SK-N-SH (cell line): ENCODE results near the gene WDTC1. TPM values are rescaled to one million over a fixed set of nuclear protein-coding genes. Genes with fewer than 3 reads are reported as not detected.
A peak's percentile ranks its signal among the peaks of the same experiment; 100 is the strongest.

ENCODE experiments used
- CTCF ChIA-PET: fragments of 300-600, 350-600 bp; formaldehyde crosslinking; extraction: SDS; loops from one replicate; lab custom pipeline; 2021; lab: Yijun Ruan, JAX
- POLR2A ChIA-PET: fragments of 350-600 bp; sonication (Branson Sonifier 250); formaldehyde crosslinking; extraction: SDS; loops from one replicate; lab custom pipeline; 2020; ENCODE audit warnings: antibody characterized with exemption, inconsistent platforms; lab: Yijun Ruan, JAX
- DNase-seq: peaks from one replicate; pipeline ENCODE4 v3.0.0; 2012
- H2AFZ ChIP-seq: fragments of 200-600 bp; sonication (generic); 2 replicates; pipeline ENCODE4 v1.8.1; 2016; ENCODE audit warnings: antibody characterized with exemption, mild to moderate bottlenecking, low read depth
- H3F3A ChIP-seq: fragments of 200-600 bp; sonication (generic); replicated peaks from 2 replicates; pipeline ENCODE3; 2016; ENCODE audit warnings: antibody characterized with exemption, mild to moderate bottlenecking; ENCODE audit not compliant: insufficient read depth
- H3K27ac ChIP-seq, 2 experiments: fragments of 200-500 bp in 1 of 2; fragments of 200-600 bp in 1 of 2; sonication (Bioruptor generic) in 1 of 2; sonication (generic), shearing (Covaris generic) in 1 of 2; 2 replicates each; pipeline versions ENCODE4 v1.5.1 to v1.6.1; 2014 to 2016; ENCODE audit warnings: low read depth in 2 of 2, inconsistent platforms in 1 of 2, low read length in 1 of 2, mild to moderate bottlenecking in 1 of 2, mixed read lengths in 1 of 2
- H3K27me3 ChIP-seq: fragments of 200-600 bp; sonication (generic), shearing (Covaris generic); 2 replicates; pipeline ENCODE4 v1.6.1; 2016; ENCODE audit warnings: mixed run types; ENCODE audit not compliant: insufficient read depth
- H3K36me3 ChIP-seq, 2 experiments: fragments of 200-500 bp in 1 of 2; fragments of 200-600 bp in 1 of 2; sonication (Bioruptor generic) in 1 of 2; sonication (generic) in 1 of 2; replicated peaks in 1 of 2; 2 replicates each; pipeline versions ENCODE3 to v1.5.1; 2014 to 2016; ENCODE audit warnings: low read length in 1 of 2, mild to moderate bottlenecking in 1 of 2; ENCODE audit not compliant: insufficient read depth in 2 of 2, control insufficient read depth in 1 of 2
- H3K4me1 ChIP-seq, 2 experiments: fragments of 200-500 bp in 1 of 2; fragments of 200-600 bp in 1 of 2; sonication (Bioruptor generic) in 1 of 2; sonication (generic), shearing (Covaris generic) in 1 of 2; 2 replicates each; pipeline versions ENCODE4 v1.5.1 to v1.6.1; 2014 to 2016; ENCODE audit warnings: low read depth in 1 of 2, low read length in 1 of 2, mixed run types in 1 of 2; ENCODE audit not compliant: insufficient read depth in 2 of 2, control insufficient read depth in 1 of 2
- H3K4me2 ChIP-seq: fragments of 200-600 bp; sonication (generic), shearing (Covaris generic); 2 replicates; pipeline ENCODE4 v1.6.1; 2017; ENCODE audit warnings: mixed run types
- H3K4me3 ChIP-seq, 2 experiments: fragments of 200-500 bp in 1 of 2; fragments of 200-600 bp in 1 of 2; sonication (Bioruptor generic) in 1 of 2; sonication (generic), shearing (Covaris generic) in 1 of 2; 2 replicates each; pipeline versions ENCODE4 v1.5.1 to v1.8.1; 2014 to 2016; ENCODE audit warnings: low read depth in 2 of 2, inconsistent platforms in 1 of 2, low read length in 1 of 2, mild to moderate bottlenecking in 1 of 2, mixed read lengths in 1 of 2, moderate library complexity in 1 of 2
- H3K79me2 ChIP-seq: fragments of 200-600 bp; sonication (generic); 2 replicates; pipeline ENCODE4 v1.8.1; 2017; ENCODE audit warnings: mild to moderate bottlenecking; ENCODE audit not compliant: insufficient read depth
- H3K9ac ChIP-seq: fragments of 200-600 bp; sonication (generic); 2 replicates; pipeline ENCODE4 v1.6.1; 2017; ENCODE audit warnings: mixed run types
- H3K9me2 ChIP-seq: fragments of 200-600 bp; sonication (generic); 2 replicates; pipeline ENCODE4 v1.6.1; 2017; ENCODE audit warnings: mixed run types
- H3K9me3 ChIP-seq: fragments of 200-600 bp; sonication (generic); 2 replicates; pipeline ENCODE4 v1.6.1; 2017; ENCODE audit warnings: mixed run types, mild to moderate bottlenecking, moderate library complexity
- H4K20me1 ChIP-seq: fragments of 200-600 bp; sonication (generic); 2 replicates; pipeline ENCODE4 v1.6.1; 2017; ENCODE audit warnings: mild to moderate bottlenecking, mixed run types; ENCODE audit not compliant: insufficient read depth
- CHD2 ChIP-seq: fragments of 150-350 bp; IDR thresholded peaks from 2 replicates; pipeline ENCODE4 v1.6.1; 2018; ENCODE audit warnings: low read length; ENCODE audit not compliant: partially characterized antibody
- EP300 ChIP-seq, 2 experiments: IDR thresholded peaks; 2 replicates each; pipeline versions ENCODE4 v1.4.0 to v1.6.1; 2012; ENCODE audit warnings: borderline replicate concordance in 1 of 2, low read depth in 1 of 2, low read length in 1 of 2
- EZH2phosphoT487 ChIP-seq: fragments of 200-600 bp; sonication (generic); IDR thresholded peaks from 2 replicates; pipeline ENCODE4 v1.6.1; 2017; ENCODE audit warnings: low read depth, mixed run types, mild to moderate bottlenecking, antibody characterized with exemption, moderate library complexity, borderline replicate concordance
- FOXJ3 ChIP-seq: sonication (generic); formaldehyde crosslinking; IDR thresholded peaks from 2 replicates; pipeline ENCODE4 v1.5.1; 2020; ENCODE audit warnings: mild to moderate bottlenecking, missing genetic modification reagents
- GABPA ChIP-seq: IDR thresholded peaks from 2 replicates; pipeline ENCODE4 v1.4.0; 2012; ENCODE audit warnings: low read depth, mild to moderate bottlenecking
- JUND ChIP-seq: IDR thresholded peaks from 2 replicates; pipeline ENCODE4 v1.4.0; 2012
- MAX ChIP-seq: IDR thresholded peaks from 2 replicates; pipeline ENCODE4 v1.4.0; 2012; ENCODE audit warnings: low read depth
- MXI1 ChIP-seq: IDR thresholded peaks from 2 replicates; pipeline ENCODE4 v1.6.1; 2012; ENCODE audit warnings: mild to moderate bottlenecking, low read depth, low read length, improper control_type of control experiment
- POLR2AphosphoS5 ChIP-seq: IDR thresholded peaks from 2 replicates; pipeline ENCODE4 v1.6.1; 2012; ENCODE audit warnings: low read depth, low read length
- RAD21 ChIP-seq: IDR thresholded peaks from 2 replicates; pipeline ENCODE4 v1.6.1; 2012; ENCODE audit warnings: mild to moderate bottlenecking, low read length
- RCOR1 ChIP-seq: fragments of 150-350 bp; IDR thresholded peaks from 2 replicates; pipeline ENCODE4 v1.6.1; 2017; ENCODE audit warnings: antibody characterized with exemption, low read length
- RXRA ChIP-seq: IDR thresholded peaks from 2 replicates; pipeline ENCODE4 v1.4.0; 2012; ENCODE audit warnings: low read depth, mild to moderate bottlenecking, borderline replicate concordance
- SIN3A ChIP-seq: IDR thresholded peaks from 2 replicates; pipeline ENCODE4 v1.6.1; 2012; ENCODE audit warnings: low read depth, mild to moderate bottlenecking, low read length, moderate library complexity, borderline replicate concordance
- TAF1 ChIP-seq: IDR thresholded peaks from 2 replicates; pipeline ENCODE4 v1.6.1; 2012; ENCODE audit warnings: low read depth, mild to moderate bottlenecking, low read length, moderate library complexity, borderline replicate concordance
- TCF12 ChIP-seq: IDR thresholded peaks from 2 replicates; pipeline ENCODE4 v1.4.0; 2012
- USF1 ChIP-seq: IDR thresholded peaks from 2 replicates; pipeline ENCODE4 v1.4.0; 2012; ENCODE audit warnings: low read depth, borderline replicate concordance
- USF2 ChIP-seq: fragments of 150-350 bp; IDR thresholded peaks from 2 replicates; pipeline ENCODE4 v1.6.1; 2017; ENCODE audit warnings: antibody characterized with exemption, low read length, low read depth, borderline replicate concordance
- YY1 ChIP-seq: IDR thresholded peaks from 2 replicates; pipeline ENCODE4 v1.4.0; 2012; ENCODE audit warnings: low read depth, mild to moderate bottlenecking
- ZBTB33 ChIP-seq: IDR thresholded peaks from 2 replicates; pipeline ENCODE4 v1.4.0; 2012; ENCODE audit warnings: low read depth, borderline replicate concordance
- WGBS: methylation state at CpG from one replicate; pipeline ENCODE4 v1.1.6; 2017; ENCODE audit warnings: low lambda C conversion rate; 5-methylcytosine and 5-hydroxymethylcytosine counted together
- polyA plus RNA-seq, 3 experiments: library from polyadenylated mRNA; depleted of rRNA; stranded (reverse); fragments of >200 nt; gene quantifications; 2 replicates each; pipeline ENCODE4 v1.2.3, GENCODE V29; 2012

The WDTC1 gene
- polyA plus RNA-seq, 1 of the 3 experiments (the other 2 are of a cell fraction) = 12.0 TPM

- H3K79me2 ChIP-seq = peaks cover 15% of the 10 kb centered on the region
- H3K27me3 ChIP-seq = no peaks in the 10 kb centered on the region
- H3K4me1 ChIP-seq = peaks cover 6 to 24% of the 10 kb centered on the region in 2 experiments; a peak in 3 of 4 replicates
- ChIA-PET CTCF (interaction anchor here (0.8 to 17.1 kb wide), 6 partner anchors 9 to 69 kb away, joined by 3 to 185 read pairs (median 6); no protein-coding TSS in a partner anchor), POLR2A (interaction anchor here (0.7 kb wide), 1 partner anchor 19 kb away, joined by 3 read pairs; no protein-coding TSS in a partner anchor)
- DNase-seq = peak; percentile 65
- H3F3A ChIP-seq = peaks cover 4% of the 10 kb centered on the region
- H3K9me3 ChIP-seq = no peaks in the 10 kb centered on the region
- 80% methylated on average over 1 of the region's 1 CpG for WGBS
- H3K9me2 ChIP-seq = no peaks in the 10 kb centered on the region
- H3K9ac ChIP-seq = no peak overlapping the region
- no peak overlapping the region for H3K4me2 ChIP-seq
- H3K4me3 ChIP-seq = no peak overlapping the region
- TF ChIP-seq POLR2AphosphoS5 = peak; percentile 57; the same call in 1 of the 2 replicates
- no peak for TF ChIP-seq TAF1
- peak; percentile 78 for TF ChIP-seq CHD2
- TF ChIP-seq TCF12 = peak; percentile 88
- peak in 1 of 2 experiments; percentile 26; a peak in 1 of 4 replicates for TF ChIP-seq EP300 (IDR thresholded peaks at IDR 0.05; ENCODE audit: borderline replicate concordance in 1 of 2, low read depth in 1 of 2, low read length in 1 of 2)
- no peak for TF ChIP-seq GABPA
- no peak for TF ChIP-seq EZH2phosphoT487
- TF ChIP-seq SIN3A = 0 out of 2 replicates have a peak, but pooled peaks have one; percentile 46
- peak; percentile 64; the same call in 1 of the 2 replicates for TF ChIP-seq RCOR1
- no peak for TF ChIP-seq MXI1
- H3K27ac ChIP-seq = peak overlapping the region; percentile 0 to 83; a peak in 3 of 4 replicates
- no peaks in the 10 kb centered on the region for H3K36me3 ChIP-seq
- no peak overlapping the region; the same call in 1 of the 2 replicates for H2AFZ ChIP-seq
- H4K20me1 ChIP-seq = no peaks in the 10 kb centered on the region
These were observed 84.2 kb downstream of the WDTC1 start for GRCh38 chr1:27318596-27318995.

- H3K4me2 ChIP-seq = peak within 1 kb of the TSS; percentile 88
- H3K9ac ChIP-seq = peak within 1 kb of the TSS; percentile 97
- 0 out of 2 replicates have a peak, but pooled peaks cover 1% of the 10 kb centered on the region for H4K20me1 ChIP-seq
- peaks cover 49% of the 10 kb centered on the region for H3K79me2 ChIP-seq
- no peaks in the 10 kb centered on the region for H3F3A ChIP-seq
- peak within 1 kb of the TSS; percentile 95 to 100 for H3K4me3 ChIP-seq
- H3K9me2 ChIP-seq = no peaks in the 10 kb centered on the region
- CTCF ChIA-PET = interaction anchor here (0.9 to 17.1 kb wide), 5 partner anchors 11 to 44 kb away, joined by 3 to 185 read pairs (median 12); no protein-coding TSS in a partner anchor
- DNase-seq = peak; percentile 98
- peak within 1 kb of the TSS; percentile 98 for H2AFZ ChIP-seq
- H3K36me3 ChIP-seq = peaks cover 12 to 22% of the 10 kb centered on the region in 2 experiments
- H3K4me1 ChIP-seq = peaks cover 11 to 24% of the 10 kb centered on the region in 2 experiments; a peak in 3 of 4 replicates
- 4% methylated on average over 15 of the region's 67 CpGs for WGBS
- no peaks in the 10 kb centered on the region for H3K9me3 ChIP-seq
- POLR2A ChIA-PET = interaction anchor here (1.1 to 1.2 kb wide), 2 partner anchors 22 to 44 kb away, joined by 5 read pairs; partner anchors contain the start of gene MAP3K6
- no peaks in the 10 kb centered on the region for H3K27me3 ChIP-seq
- H3K27ac ChIP-seq = peak within 1 kb of the TSS; percentile 79 to 92
- TF ChIP-seq MAX = peak; percentile 88
- TF ChIP-seq JUND = no peak
- peak; percentile 20 to 57; a peak in 2 of 4 replicates for TF ChIP-seq EP300 (IDR thresholded peaks at IDR 0.05; ENCODE audit: borderline replicate concordance in 1 of 2, low read depth in 1 of 2, low read length in 1 of 2)
- peak; percentile 45; the same call in 1 of the 2 replicates for TF ChIP-seq RCOR1
- no peak; the same call in 1 of the 2 replicates for TF ChIP-seq FOXJ3
- no peak for TF ChIP-seq RXRA
- peak; percentile 88 for TF ChIP-seq YY1
- TF ChIP-seq GABPA = peak; percentile 98
- TF ChIP-seq ZBTB33 = peak; percentile 68
- TF ChIP-seq USF1 = peak; percentile 68
- TF ChIP-seq MXI1 = peak; percentile 81; the same call in 1 of the 2 replicates
- TF ChIP-seq USF2 = no peak
- TF ChIP-seq TCF12 = no peak; the same call in 1 of the 2 replicates
- no peak for TF ChIP-seq EZH2phosphoT487
- TF ChIP-seq RAD21 = no peak
- TF ChIP-seq TAF1 = peak; percentile 71
These were observed 87.6 kb downstream of the WDTC1 start, which contains the start of gene TMEM222 for GRCh38 chr1:27321813-27322568. TMEM222 (plus strand) TSS chr1:27322163; CDS start chr1:27322198, 35 bp downstream.
